ENCODE measurements around the gene CDC42.

CDC42 gene

DNA sequence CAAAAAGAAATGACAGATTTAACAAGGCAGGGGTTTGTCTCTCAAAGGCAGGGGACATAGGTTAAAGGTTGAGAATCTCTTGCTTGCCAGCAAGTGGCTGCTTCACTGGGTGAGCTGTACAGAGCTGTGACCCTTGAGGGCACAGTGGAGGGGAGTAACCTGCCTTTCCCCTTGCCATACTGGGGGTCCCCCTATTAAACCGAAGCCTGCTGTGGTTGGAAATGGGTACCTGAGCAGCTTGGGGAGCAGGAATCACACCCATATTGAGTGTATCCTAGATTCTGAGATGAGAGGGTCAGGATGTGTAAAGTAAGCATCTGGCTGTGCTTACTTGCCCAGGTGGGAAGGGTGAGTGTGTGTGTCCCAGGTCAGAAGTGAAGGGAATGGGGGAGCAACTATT lies 58.6 kb downstream of the CDC42 start:
- DNase-seq (ENCODE audit: low read depth), result no peak

DNA sequence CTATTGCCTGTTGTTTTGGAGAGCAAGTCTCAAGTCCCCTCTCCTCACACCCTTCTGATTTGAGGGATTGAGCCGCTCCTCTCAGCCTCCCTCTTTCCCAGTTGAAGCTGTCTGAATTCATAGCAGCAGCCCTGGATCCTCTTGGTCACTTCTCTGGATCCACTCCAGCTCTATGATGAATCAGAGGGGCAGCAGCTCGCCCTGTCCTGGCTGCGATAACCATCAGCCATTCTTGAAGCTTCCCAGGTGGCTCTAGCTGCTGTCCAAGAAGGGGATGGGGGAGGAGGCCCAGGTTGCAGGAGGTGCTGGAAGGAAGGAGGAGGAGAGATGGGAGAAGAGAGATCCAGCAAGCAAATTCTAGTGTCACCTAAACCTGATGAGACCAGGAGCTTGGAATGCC lies 59.1 kb downstream of the CDC42 start:
- DNase-seq (ENCODE audit: low read depth), result peak; percentile 58

- no peak for DNase-seq (ENCODE audit: low read depth)
Observed at GRCh38 chr1:22112554-22112953, 60.0 kb downstream of the CDC42 start.

DNA sequence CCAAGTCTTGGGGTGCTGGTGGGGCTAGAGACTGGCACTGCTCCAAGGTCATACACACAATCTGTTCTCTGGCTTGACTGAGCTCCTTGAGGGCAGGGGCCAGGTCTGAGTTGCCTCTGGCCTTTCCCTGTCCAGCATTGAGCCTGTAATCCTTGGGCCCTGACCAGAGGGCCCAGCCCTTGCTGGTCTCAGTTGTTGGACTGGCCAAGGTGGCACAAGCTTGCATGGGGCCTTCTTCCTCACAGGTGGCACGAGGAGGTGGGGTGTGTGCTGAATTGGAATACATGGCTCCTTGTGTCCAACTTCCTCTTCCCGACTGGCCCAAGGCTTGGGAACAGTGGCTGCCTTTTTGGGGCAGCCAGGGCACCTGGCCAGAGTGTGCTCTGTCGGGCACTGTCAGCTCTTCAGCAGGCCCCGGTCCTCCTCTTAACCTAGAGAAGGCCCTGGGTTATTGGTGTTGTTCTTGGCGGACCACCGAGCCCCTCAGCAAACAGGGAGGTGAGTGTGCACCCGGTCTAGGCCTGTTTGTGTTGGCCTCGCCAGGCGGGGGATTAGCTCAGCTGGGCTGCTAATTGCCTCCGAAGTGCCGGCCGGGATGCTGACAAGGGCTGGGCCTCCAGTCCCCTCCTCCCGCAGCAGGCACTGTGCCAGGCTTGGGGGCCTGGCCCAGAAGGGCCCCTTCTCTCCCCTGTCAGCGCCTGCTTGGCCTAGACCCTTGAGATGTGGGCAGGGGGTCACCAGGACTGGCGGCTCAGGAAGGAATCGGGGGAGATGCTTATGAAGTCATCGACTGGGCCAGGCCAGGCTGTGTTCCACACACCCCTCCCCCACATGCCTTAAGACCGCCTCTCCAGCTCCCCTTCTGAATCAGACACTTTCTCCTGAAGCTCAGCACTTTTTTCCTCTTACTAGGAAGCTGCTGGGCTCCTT lies 61.8 kb downstream of the CDC42 start:
- DNase-seq (ENCODE audit: low read depth), result no peak

- no peak for DNase-seq (ENCODE audit: low read depth)
Observed at GRCh38 chr1:22115286-22115685, 62.8 kb downstream of the CDC42 start.

GRCh38 chr1:22117238-22117637 lies 64.7 kb downstream of the CDC42 start:
- DNase-seq (ENCODE audit: low read depth), result no peak

DNA sequence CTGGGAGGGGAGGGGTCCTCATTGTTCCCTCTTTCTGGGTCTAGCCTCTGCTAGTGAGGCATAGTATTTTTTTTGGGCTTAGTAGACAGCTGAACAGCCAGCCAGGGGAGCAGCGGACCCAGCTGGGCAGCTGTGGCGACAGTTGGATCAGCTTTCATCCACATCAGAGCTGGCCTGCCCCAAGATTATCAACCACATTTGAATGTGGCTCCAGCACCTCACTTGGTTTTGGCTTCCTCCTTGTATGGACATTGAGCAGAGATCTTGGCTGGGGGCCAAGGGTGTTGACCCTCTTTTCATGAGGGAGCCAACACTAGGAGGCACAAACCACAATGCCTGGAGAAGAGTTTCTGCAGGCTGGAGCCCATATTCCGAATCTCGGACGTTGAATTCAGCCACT lies 65.3 kb downstream of the CDC42 start:
- DNase-seq (ENCODE audit: low read depth), result no peak

DNA sequence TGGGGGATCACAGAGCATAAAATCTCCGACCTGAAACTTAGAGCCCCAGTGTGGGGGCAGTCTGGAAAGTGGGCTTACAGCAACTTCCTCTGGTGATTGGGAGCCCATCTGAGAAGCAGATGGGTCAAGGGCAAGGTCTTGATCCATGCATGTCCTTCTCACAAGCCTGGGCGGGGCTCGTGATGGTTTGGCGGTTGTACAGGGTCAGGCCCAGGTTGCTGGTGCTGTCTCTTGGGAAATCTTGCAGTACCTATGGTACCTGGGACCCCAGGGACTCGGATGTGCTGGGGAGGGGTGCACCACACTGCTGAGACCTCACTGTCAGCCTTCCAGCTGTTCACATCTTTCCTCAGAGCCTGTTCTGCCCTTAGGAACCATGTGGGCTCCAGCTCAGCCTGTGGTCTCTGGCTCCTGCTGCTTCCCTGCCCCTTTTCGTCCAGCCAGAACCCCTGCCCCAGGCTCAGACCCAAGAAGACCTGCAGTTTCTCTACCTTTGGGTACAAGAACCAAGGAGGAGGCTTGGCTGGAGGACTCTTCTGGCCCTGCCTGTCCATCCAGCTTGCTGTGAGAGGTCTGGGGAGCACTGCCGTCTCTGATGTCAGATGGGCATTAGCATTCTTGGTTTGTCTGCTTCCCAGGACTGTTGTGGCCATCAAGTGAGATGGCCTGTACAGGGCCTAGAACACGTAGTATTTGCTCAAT lies 65.9 kb downstream of the CDC42 start:
- no peak for DNase-seq (ENCODE audit: low read depth)

GRCh38 chr1:22119626-22120468 lies 67.3 kb downstream of the CDC42 start:
- DNase-seq (ENCODE audit: low read depth), result no peak

DNA sequence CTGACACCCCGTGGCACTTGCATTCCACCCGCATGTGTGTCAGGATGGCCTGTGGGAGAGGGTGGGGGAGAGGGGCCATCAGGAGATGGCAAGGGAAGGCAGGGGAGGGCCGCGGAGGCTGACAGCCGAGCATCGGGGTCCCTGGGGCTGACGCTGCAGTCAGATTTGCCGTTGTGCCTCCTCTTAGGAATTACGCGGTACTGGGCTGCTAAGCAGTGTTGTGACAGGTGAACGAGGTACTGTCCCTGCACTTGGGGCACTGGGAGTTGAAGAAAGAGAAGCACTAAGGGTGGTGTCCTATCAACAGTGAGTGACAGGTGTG lies 67.9 kb downstream of the CDC42 start:
- no peak for DNase-seq (ENCODE audit: low read depth)

DNA sequence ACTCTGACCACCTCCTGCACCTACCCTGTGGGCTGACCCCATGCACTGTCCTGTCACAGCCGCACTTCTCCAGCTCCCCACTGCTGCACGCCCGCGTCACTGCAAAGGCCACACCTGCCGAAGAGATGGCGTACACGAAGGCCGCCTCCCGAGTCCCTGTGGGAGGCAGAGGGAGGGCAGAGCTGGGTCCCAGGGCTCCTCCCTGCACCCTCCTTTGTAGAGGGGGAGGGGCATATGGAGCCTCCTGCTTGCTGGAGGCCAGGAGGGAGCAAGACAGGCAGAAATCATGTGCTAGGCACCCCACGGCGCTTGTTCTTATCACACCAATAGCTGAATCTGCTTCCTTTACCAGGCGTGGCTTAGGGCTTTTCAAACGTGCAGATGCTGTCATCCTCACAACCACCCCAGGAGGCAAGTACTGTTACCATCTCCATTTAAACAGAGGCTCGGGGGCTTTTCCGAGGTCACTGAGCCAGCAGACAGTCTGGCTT lies 69.0 kb downstream of the CDC42 start:
- no peak for DNase-seq (ENCODE audit: low read depth)

- no peak for DNase-seq (ENCODE audit: low read depth)
Observed at GRCh38 chr1:22122273-22123070, 70.0 kb downstream of the CDC42 start.

DNA sequence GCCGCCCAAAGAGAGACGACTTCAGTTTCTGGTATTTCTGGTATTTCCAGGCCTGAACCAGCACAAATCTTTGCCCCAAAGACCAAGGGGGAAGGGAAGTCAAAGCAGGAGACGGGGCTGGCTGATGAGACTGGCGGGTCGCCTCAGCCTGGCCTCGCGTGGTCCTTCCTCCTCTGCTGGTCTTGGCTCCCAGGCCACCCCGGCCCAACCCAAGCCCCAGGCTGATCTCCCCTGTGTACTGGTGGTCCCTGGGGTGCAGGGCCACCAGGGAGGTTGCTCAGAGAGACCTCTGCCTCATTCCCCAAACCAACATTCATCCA lies 70.5 kb downstream of the CDC42 start:
- no peak for DNase-seq (ENCODE audit: low read depth)

GRCh38 chr1:22123901-22124404 lies 71.4 kb downstream of the CDC42 start:
- no peak for DNase-seq (ENCODE audit: low read depth)

DNA sequence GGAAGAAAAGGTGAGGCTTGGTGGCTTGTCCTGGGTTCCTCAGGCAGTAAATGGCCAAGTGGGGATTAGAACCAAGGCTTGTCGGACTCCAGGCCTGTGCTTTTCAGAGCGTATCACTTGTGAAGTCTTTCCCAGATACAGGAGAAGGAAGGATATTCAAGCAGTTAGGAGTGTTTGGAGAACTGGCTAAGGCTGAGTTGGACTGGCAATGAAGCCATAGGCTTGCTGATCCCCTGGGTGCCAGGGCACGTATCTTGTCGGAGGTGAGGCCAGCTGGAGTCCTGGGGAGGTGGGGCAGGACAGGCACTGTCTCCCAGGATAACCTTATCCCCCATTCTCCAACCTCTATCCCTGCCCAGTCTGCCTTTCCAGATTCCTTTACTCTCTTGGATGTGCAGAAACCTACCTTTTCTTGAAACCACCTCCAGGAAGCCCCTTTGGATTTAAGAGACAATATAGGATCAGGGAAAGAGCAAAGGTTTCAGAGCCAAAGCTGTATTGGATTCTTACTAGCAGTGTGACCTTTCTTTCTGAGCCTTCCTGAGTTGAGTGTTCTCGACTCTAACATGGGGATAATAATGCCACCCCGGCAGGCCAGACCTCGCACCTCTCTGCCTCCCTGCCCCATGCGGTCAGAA lies 72.2 kb downstream of the CDC42 start:
- no peak for DNase-seq (ENCODE audit: low read depth)

- DNase-seq (ENCODE audit: low read depth), result no peak
Observed at GRCh38 chr1:22126531-22126930, 74.0 kb downstream of the CDC42 start.

DNA sequence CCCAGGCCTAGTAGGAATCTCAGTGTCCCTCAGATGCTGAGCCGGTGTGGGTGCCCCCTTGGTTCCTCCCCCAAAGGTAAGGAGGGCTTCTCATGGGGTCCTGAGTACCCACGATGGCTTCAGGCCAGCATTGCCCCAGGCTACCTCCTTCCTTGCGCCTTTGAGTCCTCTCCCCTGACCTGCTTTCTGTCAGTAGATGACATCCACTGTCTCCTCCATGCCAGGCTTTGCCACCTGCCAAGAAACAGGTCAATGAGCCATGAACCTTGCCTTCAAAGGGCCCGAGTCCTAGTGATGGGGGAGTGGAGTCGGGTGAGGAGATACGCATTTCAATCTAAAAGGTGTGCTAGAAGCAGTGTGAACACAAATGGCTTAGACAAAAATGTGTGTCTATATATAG lies 74.7 kb downstream of the CDC42 start:
- DNase-seq (ENCODE audit: low read depth), result no peak

DNA sequence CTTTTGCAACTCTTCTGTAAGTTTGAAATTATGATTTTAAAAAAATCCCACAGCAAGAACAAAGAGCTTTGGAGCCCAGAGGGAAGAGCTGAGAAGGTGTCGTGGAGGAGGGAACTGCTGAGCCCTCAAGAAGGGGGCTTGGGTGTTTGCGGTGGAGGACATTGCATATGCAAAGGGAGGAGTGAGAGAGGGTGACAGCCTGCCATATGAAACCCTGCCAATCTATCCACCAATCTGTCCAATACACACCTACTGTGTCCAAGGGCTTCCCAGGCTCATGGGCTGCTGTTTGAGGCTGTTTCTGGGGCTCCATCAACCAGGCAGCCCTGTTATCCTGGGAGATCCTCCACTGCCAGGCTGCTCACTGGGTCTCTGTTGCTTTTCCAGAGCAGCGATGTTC lies 75.2 kb downstream of the CDC42 start:
- no peak for DNase-seq (ENCODE audit: low read depth)

- no peak for DNase-seq (ENCODE audit: low read depth)
Observed at GRCh38 chr1:22128392-22128791, 75.9 kb downstream of the CDC42 start.

GRCh38 chr1:22129501-22130117 lies 77.1 kb downstream of the CDC42 start:
- DNase-seq (ENCODE audit: low read depth), result no peak

GRCh38 chr1:22131062-22131461 lies 78.6 kb downstream of the CDC42 start:
- no peak for DNase-seq (ENCODE audit: low read depth)

All from ELR (cell line).